ENCODE measurements around the gene BCR. TPM values are rescaled to one million over a fixed set of nuclear protein-coding genes. Genes with fewer than 3 reads are reported as not detected.

The BCR gene
- total and polyA plus RNA-seq, 2 donors (not counting 1 experiment from before 2014, with no cell fraction given): 30.2 to 46.4 TPM

DNA sequence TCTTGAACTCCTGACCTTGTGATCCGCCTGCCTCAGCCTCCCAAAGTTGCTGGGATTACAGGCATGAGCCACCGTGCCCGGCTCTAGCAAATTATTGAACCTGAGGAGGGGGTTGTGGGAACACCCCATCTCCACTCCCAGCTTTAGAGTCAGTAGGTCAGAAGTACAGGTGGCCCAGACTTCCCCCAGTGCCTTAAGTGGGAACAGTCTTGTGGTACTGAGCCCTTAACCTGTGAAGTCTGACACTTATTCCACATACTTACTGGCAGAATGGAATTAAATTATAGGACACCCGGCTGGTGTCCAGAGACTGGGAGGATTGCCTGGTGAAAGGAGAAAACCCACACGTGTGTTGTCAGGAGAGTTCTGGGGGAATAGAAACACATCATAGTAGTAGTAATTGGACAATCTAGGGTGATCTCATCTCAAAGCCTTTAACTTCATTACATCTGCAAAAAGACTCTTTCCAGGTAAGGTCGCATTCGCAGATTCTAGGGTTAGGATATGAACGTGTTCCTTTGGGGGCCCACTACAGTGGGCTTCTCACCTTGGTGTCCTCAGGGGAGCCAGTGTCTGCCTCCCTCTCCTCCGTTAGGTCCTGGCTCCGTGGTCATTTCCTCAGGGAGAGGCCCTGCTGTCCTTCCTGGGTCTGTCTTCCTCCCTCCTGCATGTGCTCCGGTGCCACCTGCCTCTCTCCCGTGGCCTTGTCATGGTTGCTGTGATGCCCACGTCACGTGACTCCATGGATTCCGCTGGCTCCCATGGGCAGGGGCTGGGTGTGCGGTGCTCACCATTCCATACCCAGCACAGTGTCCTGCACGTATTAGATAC is 63.8 kb downstream of the BCR start:
- peak overlapping the region; percentile 13 for H3K4me3 Mint-ChIP-seq
- H3K79me2 ChIP-seq (ENCODE audit: control insufficient read depth, insufficient read depth, low read length): peaks cover 69% of the 10 kb centered on the region
- ATAC-seq (ENCODE audit: low read depth) (no peak), DNase-seq (no peak)
- H3K9ac ChIP-seq (ENCODE audit: low read length): no peak overlapping the region
- no peaks in the 10 kb centered on the region for H3K9me3 Mint-ChIP-seq (ENCODE audit: insufficient read depth)
- ChIA-PET POLR2A (interaction anchor here (1.0 kb wide), 1 partner anchor 36 kb away, joined by 3 read pairs; no protein-coding TSS in a partner anchor), CTCF (interaction anchor here (0.9 to 2.6 kb wide), 8 partner anchors 8 to 142 kb away, joined by 3 to 23 read pairs (median 5); partner anchors contain the start of gene BCR)
- WGBS (ENCODE audit: insufficient coverage): 92% methylated on average over 12 of the region's 17 CpGs
- no peaks in the 10 kb centered on the region for H3K27me3 ChIP-seq (replicated peaks in 1 of 4; ENCODE audit: control extremely low read depth in 1 of 4, control insufficient read depth in 3 of 4, insufficient read depth in 4 of 4, low read length in 3 of 4)
- no peak overlapping the region for H2AFZ ChIP-seq (ENCODE audit: insufficient read depth, low read depth, low read length, poor library complexity, severe bottlenecking)
- peak overlapping the region; percentile 67 for H3K4me2 ChIP-seq (replicated peaks; ENCODE audit: low read depth, low read length, poor library complexity, severe bottlenecking)
- H3K27me3 Mint-ChIP-seq: no peaks in the 10 kb centered on the region
- peaks cover 46% of the 10 kb centered on the region for H3K4me1 Mint-ChIP-seq
- H3K4me1 ChIP-seq (ENCODE audit: control insufficient read depth in 2 of 2, insufficient read depth in 2 of 2, low read length in 2 of 2): peaks cover 31 to 51% of the 10 kb centered on the region in 2 donors
- H3K27ac Mint-ChIP-seq: no peak overlapping the region
- peaks cover 64% of the 10 kb centered on the region for H4K20me1 ChIP-seq (ENCODE audit: control insufficient read depth, insufficient read depth, low read length, poor library complexity, severe bottlenecking)
- no peak overlapping the region for H3K4me3 ChIP-seq (ENCODE audit: control extremely low read depth in 1 of 5, extremely low read depth in 1 of 5, insufficient read depth in 1 of 5, low read depth in 2 of 5, low read length in 4 of 5)
- H3K36me3 ChIP-seq (replicated peaks in 1 of 2; ENCODE audit: control extremely low read depth in 1 of 2, control insufficient read depth in 1 of 2, extremely low read depth in 1 of 2, insufficient read depth in 2 of 2, low read length in 1 of 2): peaks cover 0 to 2% of the 10 kb centered on the region in 2 experiments
- TF ChIP-seq, protein P1, sequence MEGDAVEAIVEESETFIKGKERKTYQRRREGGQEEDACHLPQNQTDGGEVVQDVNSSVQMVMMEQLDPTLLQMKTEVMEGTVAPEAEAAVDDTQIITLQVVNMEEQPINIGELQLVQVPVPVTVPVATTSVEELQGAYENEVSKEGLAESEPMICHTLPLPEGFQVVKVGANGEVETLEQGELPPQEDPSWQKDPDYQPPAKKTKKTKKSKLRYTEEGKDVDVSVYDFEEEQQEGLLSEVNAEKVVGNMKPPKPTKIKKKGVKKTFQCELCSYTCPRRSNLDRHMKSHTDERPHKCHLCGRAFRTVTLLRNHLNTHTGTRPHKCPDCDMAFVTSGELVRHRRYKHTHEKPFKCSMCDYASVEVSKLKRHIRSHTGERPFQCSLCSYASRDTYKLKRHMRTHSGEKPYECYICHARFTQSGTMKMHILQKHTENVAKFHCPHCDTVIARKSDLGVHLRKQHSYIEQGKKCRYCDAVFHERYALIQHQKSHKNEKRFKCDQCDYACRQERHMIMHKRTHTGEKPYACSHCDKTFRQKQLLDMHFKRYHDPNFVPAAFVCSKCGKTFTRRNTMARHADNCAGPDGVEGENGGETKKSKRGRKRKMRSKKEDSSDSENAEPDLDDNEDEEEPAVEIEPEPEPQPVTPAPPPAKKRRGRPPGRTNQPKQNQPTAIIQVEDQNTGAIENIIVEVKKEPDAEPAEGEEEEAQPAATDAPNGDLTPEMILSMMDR (IDR thresholded peaks at IDR 0.05): no peak
- TF ChIP-seq EZH2 (IDR thresholded peaks at IDR 0.05; ENCODE audit: borderline replicate concordance, insufficient read depth, low read depth, low read length, poor library complexity, severe bottlenecking): no peak
- intact Hi-C loops (cut with micrococcal nuclease): loop anchor here (2.0 to 5.0 kb wide), 3 partner anchors 23 to 65 kb away; no protein-coding TSS in a partner anchor
- H3K27ac ChIP-seq (ENCODE audit: low read length in 2 of 2): no peak overlapping the region
- H3K9me3 ChIP-seq (ENCODE audit: control extremely low read depth in 1 of 3, control insufficient read depth in 2 of 3, insufficient read depth in 1 of 3, low read length in 2 of 3): peaks cover 0 to 8% (median 0%) of the 10 kb centered on the region in 3 donors

DNA sequence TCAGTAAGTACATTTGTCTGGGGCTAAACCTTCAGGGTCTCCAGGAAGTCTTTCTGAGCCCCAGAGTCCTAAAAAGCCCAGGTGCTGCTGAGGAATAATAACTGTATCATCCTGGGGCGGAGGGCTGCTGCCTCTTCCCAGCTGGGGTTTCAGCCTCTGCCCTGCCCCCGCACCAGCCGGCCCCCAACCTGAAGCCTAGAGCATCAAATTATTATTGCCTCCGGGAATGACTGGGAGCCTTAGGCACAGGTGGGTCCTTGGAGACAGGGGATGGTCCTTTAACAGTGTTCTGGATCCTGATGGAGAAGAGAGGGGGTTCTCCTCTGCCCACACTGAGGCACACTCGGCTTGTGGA is 64.4 kb downstream of the BCR start:
- no peaks in the 10 kb centered on the region for H3K27me3 Mint-ChIP-seq
- peaks cover 64% of the 10 kb centered on the region for H4K20me1 ChIP-seq (ENCODE audit: control insufficient read depth, insufficient read depth, low read length, poor library complexity, severe bottlenecking)
- peaks cover 0 to 2% (median 0%) of the 10 kb centered on the region in 3 donors for H3K9me3 ChIP-seq (ENCODE audit: control extremely low read depth in 1 of 3, control insufficient read depth in 2 of 3, insufficient read depth in 1 of 3, low read length in 2 of 3)
- no peak overlapping the region for H3K9ac ChIP-seq (ENCODE audit: low read length)
- H3K4me3 Mint-ChIP-seq: no peak overlapping the region
- H3K4me3 ChIP-seq (ENCODE audit: control extremely low read depth in 1 of 5, extremely low read depth in 1 of 5, insufficient read depth in 1 of 5, low read depth in 2 of 5, low read length in 4 of 5): no peak overlapping the region
- DNase-seq: no peak
- ChIA-PET POLR2A (no interaction called here), CTCF (no interaction called here)
- H3K27me3 ChIP-seq (replicated peaks in 1 of 4; ENCODE audit: control extremely low read depth in 1 of 4, control insufficient read depth in 3 of 4, insufficient read depth in 4 of 4, low read length in 3 of 4): no peaks in the 10 kb centered on the region
- H2AFZ ChIP-seq (ENCODE audit: insufficient read depth, low read depth, low read length, poor library complexity, severe bottlenecking): no peak overlapping the region
- 94% methylated on average over 3 of the region's 5 CpGs for WGBS (ENCODE audit: insufficient coverage)
- H3K27ac Mint-ChIP-seq: no peak overlapping the region
- peaks cover 35 to 56% of the 10 kb centered on the region in 2 donors for H3K4me1 ChIP-seq (ENCODE audit: control insufficient read depth in 2 of 2, insufficient read depth in 2 of 2, low read length in 2 of 2)
- H3K79me2 ChIP-seq (ENCODE audit: control insufficient read depth, insufficient read depth, low read length): peaks cover 67% of the 10 kb centered on the region
- intact Hi-C loops (cut with micrococcal nuclease): loop anchor here (5.0 kb wide), 1 partner anchor 38 kb away; no protein-coding TSS in a partner anchor
- peaks cover 0 to 2% of the 10 kb centered on the region in 2 experiments for H3K36me3 ChIP-seq (replicated peaks in 1 of 2; ENCODE audit: control extremely low read depth in 1 of 2, control insufficient read depth in 1 of 2, extremely low read depth in 1 of 2, insufficient read depth in 2 of 2, low read length in 1 of 2)
- H3K9me3 Mint-ChIP-seq (ENCODE audit: insufficient read depth): no peaks in the 10 kb centered on the region
- no peak overlapping the region for H3K27ac ChIP-seq (ENCODE audit: low read length in 2 of 2)
- no peak for TF ChIP-seq EZH2 (IDR thresholded peaks at IDR 0.05; ENCODE audit: borderline replicate concordance, insufficient read depth, low read depth, low read length, poor library complexity, severe bottlenecking)
- no peak for ATAC-seq (ENCODE audit: low read depth)
- H3K4me1 Mint-ChIP-seq: peaks cover 51% of the 10 kb centered on the region
- H3K4me2 ChIP-seq (replicated peaks; ENCODE audit: low read depth, low read length, poor library complexity, severe bottlenecking): no peak overlapping the region

Data from B cell (primary cell).